Smooth muscle cell (in vitro differentiated cells): Measurements from ENCODE around the gene IGFBP7. TPM values are rescaled to one million over a fixed set of nuclear protein-coding genes. Genes with fewer than 3 reads are reported as not detected.

Experiments used
- DNase-seq: peaks from one replicate; lab custom pipeline; 2025; ENCODE audit not compliant: unreplicated experiment; lab: John Stamatoyannopoulos, UW
- H2AFZ ChIP-seq: fragments of 200-600 bp; sonication (generic); 2 replicates; pipeline ENCODE4 v1.6.0; 2016; ENCODE audit warnings: antibody characterized with exemption, low read depth, mild to moderate bottlenecking
- H3F3A ChIP-seq: fragments of 200-600 bp; sonication (generic); 2 replicates; pipeline ENCODE4 v1.6.0; 2017; ENCODE audit warnings: antibody characterized with exemption, low read depth
- H3K27ac ChIP-seq: fragments of 200-600 bp; sonication (generic); 2 replicates; pipeline ENCODE4 v1.5.1; 2016; ENCODE audit warnings: low read depth, mild to moderate bottlenecking
- H3K27me3 ChIP-seq: fragments of 200-600 bp; sonication (generic); 2 replicates; pipeline ENCODE4 v1.6.1; 2016; ENCODE audit warnings: low read depth, mild to moderate bottlenecking
- H3K36me3 ChIP-seq: fragments of 200-600 bp; sonication (generic); 2 replicates; pipeline ENCODE4 v1.5.1; 2016; ENCODE audit warnings: low read depth
- H3K4me1 ChIP-seq: fragments of 200-600 bp; sonication (generic); 2 replicates; pipeline ENCODE4 v1.5.1; 2016; ENCODE audit warnings: low read depth
- H3K4me2 ChIP-seq: fragments of 200-600 bp; sonication (generic); 2 replicates; pipeline ENCODE4 v1.6.0; 2016; ENCODE audit warnings: mild to moderate bottlenecking
- H3K4me3 ChIP-seq: fragments of 200-600 bp; sonication (generic); 2 replicates; pipeline ENCODE4 v1.5.1; 2016; ENCODE audit warnings: mild to moderate bottlenecking
- H3K79me2 ChIP-seq: fragments of 200-600 bp; sonication (generic); 2 replicates; pipeline ENCODE4 v1.6.0; 2016; ENCODE audit warnings: low read depth, mild to moderate bottlenecking
- H3K9ac ChIP-seq: fragments of 200-600 bp; sonication (generic); 2 replicates; pipeline ENCODE4 v1.6.0; 2016; ENCODE audit warnings: low read depth
- H3K9me3 ChIP-seq: fragments of 200-600 bp; sonication (generic); replicated peaks from 2 replicates; pipeline ENCODE4 v1.5.1; 2016; ENCODE audit warnings: low read depth
- H4K20me1 ChIP-seq: fragments of 200-600 bp; sonication (generic); 2 replicates; pipeline ENCODE4 v1.6.0; 2016; ENCODE audit warnings: low read depth
- CTCF ChIP-seq: fragments of 200-600 bp; sonication (generic); IDR thresholded peaks from 2 replicates; pipeline ENCODE4 v1.5.1; 2017; ENCODE audit warnings: borderline replicate concordance, mild to moderate bottlenecking, antibody characterized with exemption; ENCODE audit not compliant: insufficient read depth, poor library complexity, severe bottlenecking
- WGBS: methylation state at CpG from one replicate; pipeline ENCODE4 v1.1.7; 2016; ENCODE audit warnings: low lambda C conversion rate; 5-methylcytosine and 5-hydroxymethylcytosine counted together
- polyA plus RNA-seq: library from polyadenylated mRNA; unstranded; fragments of >200 nt; fragmentation: Nextera tagmentation; extraction: Ambion mirVana; gene quantifications from 2 replicates; pipeline ENCODE4 v1.2.1, GENCODE V29; 2016
- total RNA-seq: library from RNA; depleted of rRNA; stranded (reverse); fragments of >200 nt; gene quantifications from 2 replicates; pipeline ENCODE4 v1.2.3, GENCODE V29; 2014

The IGFBP7 gene
- total and polyA plus RNA-seq, 2 experiments from 2014 or later, result 998 to 1,684 TPM

- no peak for TF ChIP-seq CTCF
Observed at GRCh38 chr4:57116245-57116644, 6.1 kb upstream of the IGFBP7 start.

GRCh38 chr4:57114973-57115372 is 4.8 kb upstream of the IGFBP7 start:
- H3K9ac ChIP-seq, result no peak overlapping the region
- no peaks in the 10 kb centered on the region for H3K36me3 ChIP-seq
- no peak overlapping the region for H2AFZ ChIP-seq
- H3K4me1 ChIP-seq, result peaks cover 18% of the 10 kb centered on the region
- H3K27me3 ChIP-seq, result no peaks in the 10 kb centered on the region
- H3K79me2 ChIP-seq, result peaks cover 2% of the 10 kb centered on the region
- no peak for TF ChIP-seq CTCF
- no peaks in the 10 kb centered on the region for H4K20me1 ChIP-seq
- no peak for DNase-seq
- H3K9me3 ChIP-seq, result no peaks in the 10 kb centered on the region
- H3F3A ChIP-seq, result peaks cover 26% of the 10 kb centered on the region
- H3K4me3 ChIP-seq, result no peak overlapping the region
- peak overlapping the region; percentile 39 for H3K4me2 ChIP-seq
- no peak overlapping the region for H3K27ac ChIP-seq

More at GRCh38 chr4:57116245-57116644, 6.1 kb upstream of the IGFBP7 start:
- H3K4me1 ChIP-seq, result peaks cover 11% of the 10 kb centered on the region
- no peaks in the 10 kb centered on the region for H3K9me3 ChIP-seq
- H3K9ac ChIP-seq, result no peak overlapping the region
- H4K20me1 ChIP-seq, result no peaks in the 10 kb centered on the region
- H3K79me2 ChIP-seq, result no peaks in the 10 kb centered on the region
- WGBS, result 69% methylated on average over 3 of the region's 3 CpGs
- no peak overlapping the region for H3K4me3 ChIP-seq
- H3F3A ChIP-seq, result peaks cover 26% of the 10 kb centered on the region
- no peaks in the 10 kb centered on the region for H3K36me3 ChIP-seq
- no peak overlapping the region for H2AFZ ChIP-seq
- DNase-seq, result no peak
- no peak overlapping the region for H3K4me2 ChIP-seq
- H3K27me3 ChIP-seq, result no peaks in the 10 kb centered on the region
- no peak overlapping the region for H3K27ac ChIP-seq

- peaks cover 15% of the 10 kb centered on the region for H3K4me1 ChIP-seq
- H3K9ac ChIP-seq, result no peak overlapping the region
- no peaks in the 10 kb centered on the region for H3K36me3 ChIP-seq
- no peaks in the 10 kb centered on the region for H3K27me3 ChIP-seq
- H3K79me2 ChIP-seq, result peaks cover 13% of the 10 kb centered on the region
- H4K20me1 ChIP-seq, result no peaks in the 10 kb centered on the region
- 73% methylated on average over 6 of the region's 6 CpGs for WGBS
- no peaks in the 10 kb centered on the region for H3K9me3 ChIP-seq
- no peak overlapping the region for H3K27ac ChIP-seq
- no peak overlapping the region for H3K4me3 ChIP-seq
- H3K4me2 ChIP-seq, result no peak overlapping the region
- no peak overlapping the region for H2AFZ ChIP-seq
- DNase-seq, result no peak
- H3F3A ChIP-seq, result peaks cover 22% of the 10 kb centered on the region
- TF ChIP-seq CTCF, result no peak
Observed at GRCh38 chr4:57113870-57114269, 3.7 kb upstream of the IGFBP7 start.
